HEK293T (cell line): ENCODE data around the gene MALSU1.

Source experiments
- BHLHE40 ChIP-seq: fragments of 450-650 bp; IDR thresholded peaks from 2 replicates; pipeline ENCODE4 v1.6.1; 2016; ENCODE audit warnings: mild to moderate bottlenecking, moderate library complexity, borderline replicate concordance
- FOXA1 ChIP-seq: fragments of 450-650 bp; IDR thresholded peaks from 2 replicates; pipeline ENCODE4 v1.6.1; 2016; ENCODE audit warnings: mild to moderate bottlenecking
- FOXK2 ChIP-seq: fragments of 450-650 bp; IDR thresholded peaks from 2 replicates; pipeline ENCODE4 v1.6.1; 2016; ENCODE audit warnings: mild to moderate bottlenecking
- FOXM1 ChIP-seq: fragments of 450-650 bp; IDR thresholded peaks from 2 replicates; pipeline ENCODE4 v1.6.1; 2017; ENCODE audit warnings: mild to moderate bottlenecking, borderline replicate concordance
- HDGF ChIP-seq: fragments of 450-650 bp; IDR thresholded peaks from 2 replicates; pipeline ENCODE4 v1.6.1; 2017; ENCODE audit warnings: antibody characterized with exemption, borderline replicate concordance
- LEF1 ChIP-seq: fragments of 450-650 bp; IDR thresholded peaks from 2 replicates; pipeline ENCODE4 v1.6.1; 2017; ENCODE audit warnings: mild to moderate bottlenecking, borderline replicate concordance
- SP1 ChIP-seq: fragments of 450-650 bp; IDR thresholded peaks from 2 replicates; pipeline ENCODE4 v1.6.1; 2017
- SUZ12 ChIP-seq: fragments of 450-650 bp; IDR thresholded peaks from 2 replicates; pipeline ENCODE4 v1.6.1; 2016; ENCODE audit warnings: mild to moderate bottlenecking
- TARDBP ChIP-seq: fragments of 450-650 bp; IDR thresholded peaks from 2 replicates; pipeline ENCODE4 v1.6.1; 2016
- TF ChIP-seq, protein P1 (sequence below): fragments of 450-650 bp; IDR thresholded peaks from 2 replicates; pipeline ENCODE4 v1.6.1; 2016

GRCh38 chr7:23353172-23353571 is 54.0 kb downstream of the MALSU1 start:
- TF ChIP-seq FOXA1: no peak
- no peak for TF ChIP-seq SUZ12
- no peak for TF ChIP-seq FOXK2
- TF ChIP-seq SP1: no peak
- no peak for TF ChIP-seq TARDBP
- TF ChIP-seq, protein P1, sequence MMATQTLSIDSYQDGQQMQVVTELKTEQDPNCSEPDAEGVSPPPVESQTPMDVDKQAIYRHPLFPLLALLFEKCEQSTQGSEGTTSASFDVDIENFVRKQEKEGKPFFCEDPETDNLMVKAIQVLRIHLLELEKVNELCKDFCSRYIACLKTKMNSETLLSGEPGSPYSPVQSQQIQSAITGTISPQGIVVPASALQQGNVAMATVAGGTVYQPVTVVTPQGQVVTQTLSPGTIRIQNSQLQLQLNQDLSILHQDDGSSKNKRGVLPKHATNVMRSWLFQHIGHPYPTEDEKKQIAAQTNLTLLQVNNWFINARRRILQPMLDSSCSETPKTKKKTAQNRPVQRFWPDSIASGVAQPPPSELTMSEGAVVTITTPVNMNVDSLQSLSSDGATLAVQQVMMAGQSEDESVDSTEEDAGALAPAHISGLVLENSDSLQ: no peak
- TF ChIP-seq BHLHE40: no peak
- no peak for TF ChIP-seq FOXM1
- no peak for TF ChIP-seq LEF1
- TF ChIP-seq HDGF: no peak
